NOMO-1 treated with dmso at 0.1 percent for 144 hours (cell line): ENCODE results near the gene OR8G5.
"Not testable (repeated sequence)": the region's sequence is repeated elsewhere in the genome, so short reads cannot be mapped to it uniquely, and the experiment has no call there.

Source experiments
- DNase-seq: peaks from one replicate; lab custom pipeline; 2025; ENCODE audit not compliant: unreplicated experiment; lab: John Stamatoyannopoulos, UW

OR8G5 gene

GRCh38 chr11:124256076-124256475, at the start of gene OR8G5:
OR8G5 (plus strand) TSS chr11:124256376; CDS start chr11:124264932, 8,556 bp downstream.
- DNase-seq, result no peak

GRCh38 chr11:124207102-124207792, 48.9 kb upstream of the OR8G5 start:
- no peak for DNase-seq

- no peak for DNase-seq
Measured at GRCh38 chr11:124209824-124210357, 46.3 kb upstream of the OR8G5 start.

GRCh38 chr11:124210421-124210820, 45.8 kb upstream of the OR8G5 start:
- no peak for DNase-seq

- no peak for DNase-seq
Measured at GRCh38 chr11:124211321-124211720, 44.9 kb upstream of the OR8G5 start.

GRCh38 chr11:124214027-124214426, 42.1 kb upstream of the OR8G5 start:
- DNase-seq, result no peak

GRCh38 chr11:124219126-124219525, 37.0 kb upstream of the OR8G5 start:
- DNase-seq, result no peak

- no peak for DNase-seq
Measured at GRCh38 chr11:124222407-124222806, 33.8 kb upstream of the OR8G5 start.

- peak; percentile 67 for DNase-seq
Measured at GRCh38 chr11:124224618-124225423, 31.4 kb upstream of the OR8G5 start.

GRCh38 chr11:124225471-124225870, 30.7 kb upstream of the OR8G5 start:
- no peak for DNase-seq

GRCh38 chr11:124233376-124233775, 22.8 kb upstream of the OR8G5 start:
- no peak for DNase-seq

GRCh38 chr11:124238512-124238911, 17.7 kb upstream of the OR8G5 start:
- DNase-seq, result no peak

GRCh38 chr11:124240621-124241397, 15.4 kb upstream of the OR8G5 start, which contains the start of gene OR8G1:
OR8G1 (plus strand) TSS chr11:124241095; CDS start chr11:124249676, 8,581 bp downstream.
- DNase-seq, result no peak

GRCh38 chr11:124249869-124250268, 6.3 kb upstream of the OR8G5 start:
- DNase-seq, result not testable (repeated sequence)

GRCh38 chr11:124265041-124265440, 8.9 kb downstream of the OR8G5 start:
- not testable (repeated sequence) for DNase-seq

- DNase-seq, result not testable (repeated sequence)
Measured at GRCh38 chr11:124270886-124271285, 14.7 kb downstream of the OR8G5 start.

- DNase-seq, result no peak
Measured at GRCh38 chr11:124274000-124274399, 17.8 kb downstream of the OR8G5 start.

GRCh38 chr11:124276081-124276480, 19.9 kb downstream of the OR8G5 start:
- DNase-seq, result no peak

GRCh38 chr11:124277207-124277606, 21.0 kb downstream of the OR8G5 start:
- no peak for DNase-seq

GRCh38 chr11:124277804-124278203, 21.6 kb downstream of the OR8G5 start:
- DNase-seq, result no peak

- DNase-seq, result no peak
Measured at GRCh38 chr11:124278261-124278660, 22.1 kb downstream of the OR8G5 start.
